Retina (tissue), 1 donor: ENCODE results near the gene GAR1.
"Not testable (repeated sequence)": the region's sequence is repeated elsewhere in the genome, so short reads cannot be mapped to it uniquely, and the experiment has no call there.

Experiments used
- DNase-seq: peaks from one replicate; pipeline ENCODE4 v3.0.0-alpha.2; 2016

Gene GAR1

DNA sequence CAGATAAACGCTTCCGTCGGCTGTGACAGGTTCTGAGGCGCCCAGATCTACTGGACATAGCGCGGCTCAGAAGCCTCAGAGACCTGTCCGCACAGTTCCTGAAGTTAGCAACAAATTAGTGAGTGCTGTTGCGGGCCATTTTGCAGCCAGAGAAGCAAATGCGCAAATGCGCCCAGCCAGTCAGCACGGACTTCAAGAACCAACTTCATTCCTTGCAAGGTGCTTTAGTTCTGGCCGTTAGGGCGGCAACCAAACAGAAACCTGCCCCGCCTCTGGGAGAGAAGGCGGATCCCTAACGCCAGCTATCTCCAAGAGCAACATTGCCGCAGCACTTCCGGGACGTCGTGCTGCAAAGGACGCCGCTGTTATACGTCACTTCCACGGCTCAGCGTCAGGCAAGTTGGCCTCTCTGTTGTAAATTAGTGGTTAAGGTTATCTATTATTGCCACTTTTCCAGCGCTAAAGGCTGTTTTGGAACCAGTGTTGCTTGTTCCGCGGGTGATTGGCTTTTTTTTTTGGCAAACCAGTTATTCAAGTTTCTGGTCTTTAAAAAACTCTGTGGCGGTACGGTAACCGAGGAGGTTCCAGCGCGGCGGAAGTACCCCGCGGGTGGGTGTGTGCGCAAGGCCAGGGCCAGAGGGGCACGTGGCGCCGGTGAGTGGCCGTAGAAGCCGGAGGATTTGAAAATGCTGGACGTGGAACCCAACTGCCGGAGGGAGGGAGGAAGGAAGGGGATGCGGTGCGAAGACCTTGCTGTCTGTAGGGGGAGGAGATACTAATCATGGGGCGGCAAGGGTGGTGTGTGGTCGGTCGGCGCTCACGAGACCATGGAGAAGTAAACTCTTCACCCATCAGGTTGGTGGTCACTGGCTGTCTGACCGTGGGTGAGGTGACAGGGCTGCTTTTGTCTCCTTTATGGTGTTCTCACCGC, at the start of gene GAR1:
Gene GAR1, plus strand, starts transcription at position 612 of the 931 bp plus-strand sequence. CDS start 403 bp downstream, outside the sequence.
- DNase-seq: peak; percentile 96

DNA sequence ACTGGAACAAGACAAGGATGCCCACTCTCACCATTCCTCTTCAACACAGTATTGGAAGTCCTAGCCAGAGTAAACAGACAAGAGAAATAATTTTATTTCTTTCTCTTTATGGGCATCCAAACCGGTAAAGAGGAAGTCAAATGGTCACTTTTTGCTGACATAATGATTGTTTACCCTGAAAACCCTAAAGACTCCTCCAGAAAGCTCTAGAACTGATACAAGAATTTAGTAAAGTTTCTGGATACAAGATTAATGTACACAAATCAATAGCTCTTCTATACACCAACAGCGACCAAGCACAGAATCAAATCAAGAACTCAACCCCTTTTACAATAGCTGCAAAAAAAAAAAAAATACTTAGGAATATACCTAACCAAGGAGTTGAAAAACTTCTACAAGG, 33.5 kb upstream of the GAR1 start:
- not testable (repeated sequence) for DNase-seq

DNA sequence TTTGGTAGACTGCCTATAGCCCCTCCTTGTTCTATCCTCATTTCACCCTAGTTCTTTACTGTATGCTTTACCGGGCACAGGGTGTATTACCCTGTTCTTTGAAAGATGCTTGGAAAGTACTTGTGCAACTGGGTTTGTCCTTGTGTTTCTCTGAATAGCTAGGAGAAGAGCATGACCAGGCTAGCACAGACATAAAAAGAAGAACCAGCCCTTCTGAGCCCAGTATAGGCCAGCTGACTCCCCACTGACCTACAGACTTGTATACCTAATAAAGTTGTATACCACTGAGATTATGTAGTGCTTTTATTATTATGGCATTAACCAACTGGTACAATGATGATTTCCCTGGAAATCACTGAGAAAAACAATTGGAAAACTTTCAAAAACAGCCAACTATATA, 28.7 kb upstream of the GAR1 start:
- DNase-seq: no peak

DNA sequence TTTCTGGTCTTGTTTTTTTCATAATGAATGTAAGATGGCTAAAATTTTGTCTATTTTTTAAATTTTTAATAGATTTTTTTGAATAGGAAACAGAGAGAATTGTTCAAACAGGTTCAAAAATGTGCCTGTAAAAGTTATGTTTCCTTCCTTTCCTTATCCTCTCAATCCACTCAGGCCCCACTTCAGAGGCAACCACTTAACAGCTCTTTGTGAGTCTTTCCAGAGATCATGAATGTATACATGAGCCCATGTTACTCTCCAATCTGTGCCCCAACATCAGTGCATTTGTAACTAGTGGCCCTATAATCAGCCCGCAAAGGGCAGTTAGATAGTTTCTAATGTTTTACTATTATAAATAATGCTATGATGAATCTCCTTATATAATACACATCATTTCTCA, 27.8 kb upstream of the GAR1 start:
- no peak for DNase-seq

DNA sequence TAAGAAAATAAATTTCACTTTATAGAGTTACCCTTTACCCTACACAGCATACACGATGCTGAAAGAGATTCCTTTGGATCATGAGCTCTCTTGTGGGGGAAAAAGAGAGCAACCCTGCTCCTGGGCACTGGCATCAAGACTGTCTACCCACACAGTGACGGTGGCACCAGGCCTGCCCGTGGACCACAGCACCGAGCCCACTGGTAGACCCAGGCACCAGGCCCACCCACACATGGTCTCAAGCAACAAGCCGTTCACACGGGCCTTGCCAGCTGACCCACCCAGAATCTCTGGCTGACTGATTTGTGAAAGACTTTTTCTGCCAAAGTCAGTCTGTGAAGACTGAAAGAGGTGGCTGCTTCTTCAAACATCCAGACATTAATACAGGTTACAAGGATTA, 20.5 kb upstream of the GAR1 start:
- no peak for DNase-seq

DNA sequence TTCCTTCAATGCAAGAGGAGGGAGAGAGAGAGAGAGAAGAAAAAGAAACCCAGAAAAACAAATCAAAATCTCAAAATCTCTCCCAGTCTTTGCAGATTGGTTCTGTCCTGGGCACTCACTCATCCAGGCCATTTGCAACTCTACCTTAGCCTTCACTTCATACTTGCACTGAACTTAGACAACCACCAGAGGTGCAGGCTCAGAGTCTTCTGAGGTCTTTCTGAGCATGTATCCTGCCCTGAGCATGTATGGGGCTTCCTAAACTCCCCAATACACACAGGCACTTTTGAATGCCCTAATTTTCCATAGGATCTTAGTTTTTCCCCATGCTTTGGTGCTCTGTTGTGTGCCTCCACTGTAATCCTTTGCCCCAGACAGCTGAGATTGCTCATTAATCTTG, 16.7 kb upstream of the GAR1 start:
- no peak for DNase-seq

DNA sequence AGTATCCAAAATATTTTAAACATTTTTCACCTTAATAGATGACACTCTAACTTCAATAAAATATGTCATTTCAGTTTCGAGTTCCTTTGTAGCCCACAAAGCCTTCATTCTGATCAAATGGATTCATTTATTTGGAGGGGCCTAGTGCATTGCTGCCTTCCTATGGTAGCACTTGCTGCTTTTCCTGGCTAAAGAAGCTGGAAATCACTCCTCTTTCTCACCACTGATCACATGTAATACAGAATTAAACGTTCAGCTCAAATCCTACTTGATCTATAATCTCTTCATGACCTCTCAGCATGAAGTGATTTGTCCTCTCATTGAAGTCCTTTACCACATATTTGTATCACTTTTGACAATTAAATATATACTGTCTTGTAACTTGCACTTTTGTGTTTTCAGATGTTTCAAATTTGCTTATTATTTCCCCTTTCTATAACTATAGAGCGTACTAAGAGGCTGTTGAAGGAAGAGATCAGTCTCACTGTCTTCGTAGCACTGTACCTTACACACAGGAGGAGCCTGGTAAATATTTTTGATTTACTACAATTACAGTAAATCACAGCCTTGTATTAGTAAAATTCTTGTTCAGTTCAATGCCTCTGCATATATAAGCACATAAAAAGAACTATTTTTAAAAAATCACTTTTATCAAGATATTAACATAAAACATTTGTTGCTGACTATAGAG, 14.3 kb upstream of the GAR1 start:
- DNase-seq: no peak

DNA sequence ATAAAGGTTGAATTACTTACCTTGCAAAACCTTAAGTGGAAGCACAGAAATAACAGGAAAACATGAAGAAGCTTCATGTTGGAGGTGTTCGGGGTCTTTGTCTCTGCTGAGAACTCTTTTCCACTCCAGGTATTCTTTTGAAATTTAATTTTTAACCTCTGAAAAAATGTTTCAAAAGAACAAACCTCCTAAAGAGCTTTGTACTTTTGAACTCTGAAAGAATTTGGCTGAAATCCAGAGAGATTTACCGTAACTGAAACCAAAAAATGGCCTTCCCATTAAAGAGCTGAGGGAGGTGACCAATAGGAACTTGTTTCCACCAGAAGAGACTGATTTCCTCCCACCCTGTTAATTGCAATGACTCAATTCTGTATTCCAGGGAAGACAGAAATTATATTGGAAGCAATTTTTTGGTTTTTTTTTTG, 13.7 kb upstream of the GAR1 start, which contains the start of gene CFI:
Gene CFI, minus strand, starts transcription at position 105 of the 425 bp plus-strand sequence. Its CDS starts 28 bp downstream, at position 77.
- no peak for DNase-seq

DNA sequence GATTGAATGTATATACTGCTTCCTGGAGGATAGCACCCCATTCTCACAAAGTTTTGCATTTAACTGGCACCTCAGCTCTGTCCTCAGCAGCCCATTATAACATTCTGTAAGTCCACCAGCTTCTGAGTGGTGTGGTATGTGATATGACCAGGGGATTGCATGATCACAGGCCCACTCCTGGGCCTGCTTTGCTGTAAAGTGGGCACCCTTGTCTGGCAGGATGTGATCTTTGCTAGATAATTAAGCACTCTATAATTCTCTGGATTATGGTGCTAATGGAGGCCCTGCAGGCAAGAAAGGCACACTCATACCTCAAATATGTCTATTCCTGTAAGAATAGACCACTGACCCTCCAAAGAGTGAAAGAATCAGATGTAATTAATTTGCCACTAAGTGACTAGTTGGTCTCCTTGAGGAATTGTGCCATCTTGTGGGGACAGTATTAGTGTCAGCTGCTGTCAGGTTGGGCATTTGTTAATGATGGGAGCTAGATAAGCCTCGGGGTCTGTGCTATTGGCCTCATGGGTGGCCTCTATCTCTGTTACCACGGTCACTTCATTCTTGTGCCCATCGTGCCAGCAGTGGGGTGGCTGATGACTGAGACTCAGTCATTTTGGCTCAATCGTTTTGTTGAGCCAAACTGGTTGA, 11.5 kb upstream of the GAR1 start:
- DNase-seq: peak; percentile 43

DNA sequence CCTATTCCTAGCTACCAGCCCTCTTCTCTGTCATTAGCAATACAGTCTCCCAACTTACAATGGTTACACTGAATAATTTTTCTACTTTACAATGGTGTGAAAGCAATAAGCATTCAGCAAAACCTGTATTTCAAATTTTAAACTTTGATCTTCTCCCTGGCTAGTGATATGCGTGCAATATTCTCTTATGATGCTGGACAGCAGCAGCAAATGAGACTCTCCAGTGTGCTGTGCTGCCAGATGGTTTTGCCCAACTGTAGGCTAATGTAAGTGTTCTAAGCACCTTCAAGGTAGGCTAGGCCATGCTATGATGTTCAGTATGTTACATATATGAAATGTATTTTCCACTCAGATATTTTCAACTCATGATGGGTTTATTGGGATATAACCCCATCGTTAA, 5.9 kb upstream of the GAR1 start:
- DNase-seq: no peak

DNA sequence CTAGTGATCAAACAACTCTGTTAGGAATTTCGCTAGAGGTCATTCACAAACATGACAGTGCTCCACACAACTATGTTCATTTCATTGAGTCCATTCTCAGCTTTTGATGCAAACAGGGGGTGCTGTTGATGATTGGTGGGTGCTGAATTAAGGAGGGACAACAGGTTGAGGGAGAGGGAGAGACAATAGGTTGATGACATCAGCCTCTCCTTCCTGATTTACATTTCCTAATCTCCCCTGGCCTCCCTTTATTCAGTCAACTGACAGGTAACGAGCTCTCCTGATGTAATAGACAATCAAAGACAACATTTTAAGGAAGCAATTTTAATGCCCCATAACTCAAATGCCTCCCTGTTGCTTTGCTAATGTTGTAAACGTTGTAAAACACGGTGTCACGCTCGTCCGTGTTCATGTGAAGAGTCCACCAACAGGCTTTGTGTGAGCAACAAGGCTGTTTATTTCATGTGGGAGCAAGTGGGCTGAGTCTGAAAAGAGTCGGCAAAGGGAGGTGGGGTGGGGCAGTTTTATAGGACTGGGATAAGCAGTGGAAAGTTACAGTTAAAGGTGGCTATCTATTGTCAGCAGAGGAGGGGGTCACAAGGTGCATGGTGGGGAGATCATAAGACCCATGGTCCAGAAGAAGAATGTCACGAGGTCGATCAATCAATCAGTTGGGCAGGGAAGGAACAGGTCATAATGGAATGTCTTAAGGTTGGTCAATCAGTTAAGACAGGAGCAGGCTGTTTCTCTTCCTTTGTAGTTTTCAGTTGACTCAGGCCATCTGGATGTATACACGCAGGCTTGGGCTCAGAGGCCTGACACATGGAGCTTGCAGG, 4.8 kb upstream of the GAR1 start:
- no peak for DNase-seq

DNA sequence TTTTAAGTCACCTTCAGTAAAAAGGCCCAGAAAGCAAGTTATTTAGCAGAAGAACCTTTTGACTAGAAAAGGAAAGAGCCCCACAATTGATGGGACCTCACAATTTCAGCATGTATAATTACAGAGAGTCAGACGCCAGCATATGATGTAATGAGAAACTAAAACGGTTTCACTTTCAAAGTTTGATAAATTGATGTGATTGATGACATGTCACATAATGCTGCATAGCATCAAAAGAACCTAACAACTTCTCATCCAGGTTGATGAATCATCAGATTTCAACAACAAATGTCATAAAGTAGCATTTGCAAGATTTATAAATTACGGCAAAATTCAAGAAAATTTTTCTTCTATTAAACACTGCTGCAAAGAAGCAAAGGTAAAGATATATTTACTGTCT, 3.9 kb upstream of the GAR1 start:
- DNase-seq: no peak

DNA sequence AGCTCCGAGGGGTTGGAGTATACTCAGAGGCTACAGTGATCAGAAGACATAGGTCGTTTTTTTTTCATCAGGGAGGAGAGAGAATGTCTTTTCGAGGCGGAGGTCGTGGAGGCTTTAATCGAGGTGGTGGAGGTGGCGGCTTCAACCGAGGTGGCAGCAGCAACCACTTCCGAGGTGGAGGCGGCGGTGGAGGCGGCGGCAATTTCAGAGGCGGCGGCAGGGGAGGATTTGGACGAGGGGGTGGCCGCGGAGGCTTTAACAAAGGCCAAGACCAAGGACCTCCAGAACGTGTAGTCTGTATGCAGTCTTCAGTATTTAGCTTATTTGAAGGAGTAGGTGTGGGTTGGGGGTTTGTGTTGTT, 500 bp downstream of the GAR1 start:
- DNase-seq: no peak

DNA sequence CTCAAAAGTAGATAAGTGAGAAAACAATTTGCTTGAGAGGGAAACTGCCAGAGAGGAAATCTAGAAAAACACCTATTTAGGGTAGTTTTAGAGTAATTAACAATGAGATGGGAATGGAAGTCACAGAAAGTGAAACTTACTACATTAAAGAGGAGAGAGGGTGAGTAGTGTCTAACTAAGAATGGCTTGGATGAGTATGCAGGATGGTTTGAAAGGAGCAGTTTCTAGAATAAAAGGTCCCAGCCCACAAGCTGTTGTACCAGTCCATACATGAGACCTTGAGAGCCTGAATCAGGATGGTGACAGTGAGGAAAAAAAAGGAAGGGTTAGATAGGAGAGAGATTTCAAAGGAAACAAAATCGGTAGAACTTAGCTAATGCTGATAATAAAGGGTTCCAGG, 1.3 kb downstream of the GAR1 start:
- no peak for DNase-seq

DNA sequence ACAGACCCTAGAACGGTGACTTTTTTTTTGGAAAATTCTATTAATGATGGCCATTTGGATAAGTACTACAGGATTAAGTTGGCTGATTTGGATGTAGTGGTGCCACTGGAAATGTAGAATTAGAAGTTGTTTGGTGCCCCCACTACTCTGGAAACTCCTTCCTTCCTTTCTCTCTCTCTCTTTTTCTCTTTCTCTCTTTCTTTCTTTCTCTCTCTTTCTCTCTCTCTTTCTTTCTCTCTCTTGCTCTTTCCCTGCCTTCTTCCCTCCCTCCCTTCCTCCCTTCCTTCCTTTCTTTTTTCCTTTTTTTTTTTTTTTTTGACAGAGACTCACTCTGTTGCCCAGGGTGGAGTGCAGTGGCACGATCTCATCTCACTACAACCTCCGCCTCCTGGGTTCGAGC, 2.7 kb downstream of the GAR1 start:
- no peak for DNase-seq

DNA sequence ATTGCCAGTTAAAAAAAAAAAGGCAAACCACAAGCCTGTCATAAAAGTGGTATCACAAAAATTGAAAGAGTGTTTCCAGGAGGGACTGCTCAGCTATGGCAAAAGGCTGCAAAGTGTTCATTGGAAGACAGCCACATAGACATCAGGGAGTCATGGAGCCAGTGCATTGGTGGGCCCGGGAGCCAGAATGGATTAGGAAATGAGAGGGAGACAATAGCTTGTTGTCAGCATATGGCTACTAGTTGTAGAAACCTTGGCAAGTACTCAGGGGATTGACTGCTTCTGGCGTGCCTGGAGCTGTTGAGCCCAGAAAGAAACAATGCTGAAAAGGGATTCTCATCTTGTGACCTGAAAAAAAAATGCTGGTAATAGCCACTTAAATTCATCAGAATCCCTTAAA, 5.0 kb downstream of the GAR1 start:
- DNase-seq: no peak

DNA sequence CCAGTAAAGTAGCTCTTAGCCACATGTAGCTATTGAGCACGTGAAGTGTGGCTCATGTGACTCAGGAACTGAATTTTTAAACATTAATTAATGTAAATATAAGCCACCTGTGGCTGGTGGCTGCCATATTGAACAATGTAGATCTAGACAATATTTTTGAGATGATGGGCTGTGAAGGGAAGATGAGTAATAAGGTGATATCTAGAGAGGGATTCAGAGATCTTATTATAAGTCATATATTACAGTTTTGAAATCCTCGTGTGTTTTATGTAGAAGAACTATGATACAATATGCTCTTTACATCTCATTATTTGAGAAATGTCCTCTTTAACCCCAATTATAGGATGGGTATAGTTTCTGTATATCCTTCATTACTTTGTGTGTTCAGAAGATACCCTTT, 5.6 kb downstream of the GAR1 start:
- no peak for DNase-seq

DNA sequence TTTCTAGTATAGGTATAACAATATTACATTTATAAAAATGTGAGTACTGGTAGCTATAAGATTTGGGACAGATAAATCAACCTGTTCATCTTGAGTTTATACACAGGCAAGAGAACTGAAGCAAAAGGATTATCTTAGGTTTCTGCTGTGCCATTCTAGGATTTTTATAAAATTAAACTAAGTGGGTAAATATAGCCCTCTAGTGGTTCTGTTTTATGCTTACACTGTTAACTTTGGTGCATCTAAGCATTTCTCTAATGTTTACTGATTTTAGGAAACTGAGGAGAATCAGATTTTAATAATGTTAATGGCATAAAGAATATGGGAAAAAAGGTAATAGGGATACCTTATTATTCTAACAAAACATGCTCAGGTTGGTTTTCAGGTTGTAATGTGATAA, 11.2 kb downstream of the GAR1 start:
- DNase-seq: no peak

DNA sequence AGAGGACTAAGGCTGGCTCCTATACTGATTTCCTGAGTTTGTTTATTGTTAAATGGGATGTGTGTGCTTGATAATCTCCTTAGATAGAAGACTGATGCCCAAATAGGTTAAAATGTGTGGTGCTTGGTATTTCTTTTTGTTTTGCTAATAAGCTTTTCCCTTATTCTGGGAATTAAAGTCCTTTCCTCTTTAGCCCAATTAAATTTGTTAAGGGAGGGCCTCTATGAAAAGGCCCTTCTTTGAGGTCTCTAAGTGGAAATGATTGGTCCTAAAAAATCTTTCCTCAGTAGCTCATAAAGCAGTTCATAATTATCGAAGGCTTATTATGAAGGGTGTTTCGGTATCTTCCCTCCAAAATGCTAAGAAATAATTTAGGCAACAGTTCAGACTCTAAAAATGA, 12.1 kb downstream of the GAR1 start, which contains the start of gene RRH:
Gene RRH, plus strand, starts transcription at position 301 of the 400 bp plus-strand sequence. Its CDS starts 56 bp downstream, at position 357.
- no peak for DNase-seq

DNA sequence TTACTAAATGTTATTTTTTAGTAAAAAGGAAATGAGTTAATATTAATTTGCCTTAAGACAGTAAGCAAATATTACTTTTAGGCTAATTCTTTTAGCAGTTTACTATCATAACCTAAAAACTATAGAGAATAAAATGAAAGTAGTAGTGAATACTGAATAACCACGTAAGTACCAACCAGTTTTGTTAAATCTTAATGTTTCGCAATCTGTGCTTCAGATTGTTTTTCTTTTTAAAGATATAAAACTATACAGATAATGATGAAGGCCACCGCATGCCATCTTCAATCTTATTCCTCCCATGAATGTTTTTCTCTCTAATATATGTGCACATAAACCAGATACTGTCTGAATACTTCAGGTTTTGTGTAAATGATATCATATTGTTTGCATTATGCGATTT, 18.2 kb downstream of the GAR1 start:
- no peak for DNase-seq

DNA sequence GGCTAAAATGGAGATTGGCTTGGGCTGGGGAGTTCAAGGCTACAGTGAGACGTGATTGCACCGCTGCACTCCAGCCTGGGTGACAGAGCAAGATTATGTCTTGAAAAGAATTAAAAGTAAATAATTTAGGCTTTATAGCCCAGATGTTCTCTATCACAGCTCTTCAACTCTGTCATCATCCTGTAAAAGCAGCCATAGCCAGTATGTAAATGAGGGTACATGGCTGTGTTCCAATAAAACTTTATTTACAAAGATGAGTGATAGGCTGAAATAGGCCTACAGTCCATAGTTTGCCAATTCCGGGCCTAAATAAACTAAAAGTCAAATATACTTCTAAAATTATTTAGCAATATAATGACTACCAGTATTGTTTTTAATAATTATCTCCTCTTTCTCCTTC, 21.4 kb downstream of the GAR1 start:
- DNase-seq: no peak

DNA sequence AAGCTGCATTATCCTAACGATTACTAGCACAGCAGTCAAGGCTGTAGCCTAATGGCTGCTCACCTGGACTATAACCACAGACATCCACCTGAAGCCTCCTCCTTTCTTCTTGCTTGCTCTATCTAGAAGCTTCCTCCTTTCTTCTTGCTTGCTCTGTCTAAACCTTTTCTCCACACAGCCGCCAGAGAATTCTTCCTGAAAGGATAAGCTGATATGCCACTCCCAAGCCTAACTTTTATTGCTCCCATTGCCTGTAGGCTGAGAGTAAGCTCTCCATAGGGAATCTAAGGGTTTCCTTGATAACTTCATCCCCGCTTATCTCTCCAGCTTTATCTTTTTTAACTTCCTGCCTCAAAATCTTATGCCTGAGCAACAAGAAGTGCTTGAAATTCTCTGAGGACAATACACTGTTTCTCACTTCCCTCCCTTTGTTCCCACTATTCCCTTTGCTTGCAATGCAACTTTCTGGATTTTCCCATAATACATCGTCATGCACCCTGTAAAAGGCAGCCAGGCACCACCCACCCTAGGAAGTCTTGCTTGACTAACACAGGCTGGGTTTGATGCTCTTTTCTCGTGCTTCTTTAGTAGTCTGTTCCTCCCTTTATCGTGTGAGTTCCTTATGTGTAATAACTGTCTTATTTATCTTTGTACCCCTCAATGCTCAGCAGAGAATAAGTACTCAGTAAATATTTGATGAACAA, 31.0 kb downstream of the GAR1 start:
- no peak for DNase-seq
